NOMO-1 treated with DMSO at 0.1 percent for 48 hours (cell line): ENCODE data around the gene SLC7A6.

ENCODE experiments used
- DNase-seq: peaks from one replicate; lab custom pipeline; 2025; ENCODE audit not compliant: unreplicated experiment; lab: John Stamatoyannopoulos, UW

The SLC7A6 gene

DNA sequence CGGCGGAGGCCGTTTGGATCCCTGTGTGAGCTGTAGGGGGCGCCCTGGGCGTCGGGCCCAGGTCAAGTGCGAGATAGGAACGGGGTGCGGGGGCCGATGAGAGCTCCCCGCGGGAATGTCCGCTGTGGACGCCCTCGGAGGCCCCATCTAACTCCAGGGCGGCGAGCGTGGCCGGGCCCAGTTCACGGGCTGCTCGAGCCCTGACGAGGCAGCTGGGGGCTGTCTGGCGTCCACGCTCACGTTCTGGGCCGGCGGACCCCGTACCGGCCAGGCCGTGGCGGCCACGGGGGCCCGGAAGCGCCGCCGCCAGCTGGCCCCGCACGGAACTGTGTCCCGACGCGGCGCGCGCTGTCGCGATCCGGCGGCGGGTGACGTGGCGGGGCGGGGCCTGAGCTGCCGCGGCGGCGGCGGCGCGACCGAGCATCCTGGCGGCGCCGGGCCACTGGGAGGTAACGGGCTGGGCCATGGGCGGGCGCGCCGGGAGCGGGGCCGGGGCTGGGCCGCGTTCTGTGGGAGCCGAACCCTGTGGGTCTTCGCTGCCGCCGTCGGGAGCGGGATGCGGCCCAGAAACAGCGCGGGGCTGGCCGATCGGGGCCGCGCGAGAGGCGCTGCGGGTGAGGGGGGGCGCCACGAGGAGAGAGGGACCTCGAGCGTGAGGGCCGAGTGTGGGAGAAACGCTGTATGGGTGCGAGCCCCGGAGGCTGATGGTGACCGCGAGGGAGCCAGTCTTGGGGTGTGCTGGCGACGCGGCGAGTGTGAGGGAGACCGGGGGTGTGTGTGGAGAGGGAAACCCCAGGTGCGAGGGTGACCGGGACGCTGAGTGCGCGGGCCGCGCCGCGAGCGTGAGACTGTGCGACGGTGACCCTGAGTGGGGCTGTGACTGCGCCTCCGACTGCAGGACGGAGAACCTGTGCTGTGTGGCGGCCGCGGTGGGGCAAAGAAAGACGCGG lies at the start of gene SLC7A6:
SLC7A6 (plus strand) TSS at position 399 of the 950 bp plus-strand sequence. CDS start 10,201 bp downstream, outside the sequence.
- DNase-seq: peak; percentile 76

- no peak for DNase-seq
Observed at GRCh38 chr16:68214726-68215125, 49.6 kb upstream of the SLC7A6 start.

GRCh38 chr16:68215302-68215701 lies 49.0 kb upstream of the SLC7A6 start:
- no peak for DNase-seq

- no peak for DNase-seq
Observed at GRCh38 chr16:68216240-68216639, 48.1 kb upstream of the SLC7A6 start.

- no peak for DNase-seq
Observed at GRCh38 chr16:68217506-68217905, 46.8 kb upstream of the SLC7A6 start.

GRCh38 chr16:68219725-68220351 lies 44.5 kb upstream of the SLC7A6 start:
- DNase-seq: no peak

DNA sequence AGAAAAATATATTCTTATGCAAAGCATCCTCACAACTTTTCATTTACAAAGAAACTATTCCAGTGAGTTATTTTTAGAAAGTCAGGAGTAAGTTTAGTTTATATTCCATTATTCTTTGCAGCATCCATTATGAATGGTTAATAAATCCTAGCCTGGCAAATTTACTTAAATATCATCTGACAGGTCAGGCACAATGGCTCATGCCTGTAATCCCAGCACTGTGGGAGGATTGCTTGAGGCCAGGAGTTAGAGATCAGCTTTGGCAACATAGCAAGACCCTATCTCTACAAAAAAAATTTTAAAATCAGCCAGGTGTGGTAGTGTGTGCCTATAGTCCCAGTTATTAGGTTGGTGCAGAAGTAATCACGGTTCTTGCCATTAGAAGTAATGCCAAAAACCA lies 41.3 kb upstream of the SLC7A6 start:
- DNase-seq: no peak

GRCh38 chr16:68226116-68226515 lies 38.2 kb upstream of the SLC7A6 start:
- DNase-seq: no peak

GRCh38 chr16:68227183-68227793 lies 37.0 kb upstream of the SLC7A6 start:
- no peak for DNase-seq

GRCh38 chr16:68227850-68228553 lies 36.3 kb upstream of the SLC7A6 start:
- DNase-seq: no peak

GRCh38 chr16:68228652-68229051 lies 35.7 kb upstream of the SLC7A6 start:
- DNase-seq: no peak

GRCh38 chr16:68229431-68230175 lies 34.7 kb upstream of the SLC7A6 start:
- peak; percentile 33 for DNase-seq

- no peak for DNase-seq
Observed at GRCh38 chr16:68230176-68230571, 34.2 kb upstream of the SLC7A6 start.

DNA sequence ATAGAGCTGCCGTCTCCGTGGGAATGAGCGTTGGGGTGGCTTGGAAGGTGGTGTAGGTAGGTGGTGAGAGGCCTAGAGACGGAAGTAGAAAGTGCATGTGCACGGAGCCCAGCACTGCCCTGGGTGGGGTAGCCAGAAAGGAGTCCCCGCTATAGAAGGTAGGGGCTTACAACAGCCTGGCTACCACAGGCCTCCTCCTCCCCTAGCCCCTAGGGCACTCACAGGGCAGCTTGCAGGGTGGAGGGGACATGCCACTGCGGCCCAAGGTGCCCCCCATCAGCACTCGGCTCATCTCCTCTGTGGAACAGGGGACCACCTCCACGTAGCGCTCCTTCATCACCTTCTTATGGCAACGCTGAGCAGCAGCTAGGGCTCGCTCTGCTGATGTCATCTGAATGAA lies 33.4 kb upstream of the SLC7A6 start:
- no peak for DNase-seq

- DNase-seq: no peak
Observed at GRCh38 chr16:68231384-68232136, 32.8 kb upstream of the SLC7A6 start.

DNA sequence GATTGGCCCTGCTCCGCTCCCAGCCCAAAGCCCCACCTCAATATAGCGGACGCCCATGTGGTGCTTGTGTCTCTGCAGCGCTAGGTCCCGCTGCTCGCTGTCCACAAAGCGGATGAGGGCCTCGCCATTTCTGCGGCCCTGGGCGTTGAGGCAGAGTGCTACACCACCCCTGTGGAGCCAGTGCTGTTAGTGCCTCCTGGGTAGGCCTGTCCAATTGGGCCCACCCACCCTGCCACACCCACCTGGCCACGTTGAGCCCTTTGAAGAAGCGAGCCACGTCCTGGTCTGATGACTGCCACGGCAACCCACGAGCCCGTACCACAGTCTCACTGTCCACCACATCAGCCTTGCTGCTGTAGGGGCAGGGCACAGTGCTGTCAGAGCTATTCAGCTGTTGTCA lies 32.0 kb upstream of the SLC7A6 start:
- DNase-seq: no peak

DNA sequence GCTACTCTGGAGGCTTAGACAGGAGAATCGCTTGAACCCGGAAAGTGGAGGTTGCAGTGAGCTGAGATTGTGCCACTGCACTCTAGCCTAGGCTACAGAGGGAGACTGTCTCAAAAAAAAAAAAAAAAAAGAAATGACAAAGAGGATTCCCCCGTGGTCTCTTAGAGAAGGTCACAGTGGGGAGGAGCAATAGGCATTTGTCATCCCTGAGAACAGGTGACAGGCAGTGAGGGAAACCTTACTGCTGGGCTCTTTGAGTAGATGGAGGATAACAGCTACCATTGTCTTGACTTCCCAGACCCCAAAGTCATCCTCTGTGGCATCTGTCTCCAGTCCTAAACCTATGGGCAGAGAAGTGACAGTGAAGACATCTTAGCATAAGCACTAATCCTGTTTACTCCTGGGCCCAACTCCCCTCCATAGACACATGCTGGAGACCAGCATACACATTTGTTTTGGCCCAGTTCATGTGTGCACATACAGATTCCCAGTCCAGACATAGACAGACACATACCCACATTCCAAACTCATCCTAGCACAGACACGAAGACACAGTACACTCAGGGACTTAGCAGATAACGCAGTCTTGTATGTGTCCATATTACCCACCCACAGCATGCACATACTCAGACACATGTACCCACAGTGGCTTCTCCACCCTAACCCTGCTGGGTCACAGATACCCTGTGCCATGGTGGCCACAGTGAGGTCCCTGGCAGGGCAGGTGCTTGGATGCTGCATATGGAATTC lies 31.1 kb upstream of the SLC7A6 start:
- no peak for DNase-seq

DNA sequence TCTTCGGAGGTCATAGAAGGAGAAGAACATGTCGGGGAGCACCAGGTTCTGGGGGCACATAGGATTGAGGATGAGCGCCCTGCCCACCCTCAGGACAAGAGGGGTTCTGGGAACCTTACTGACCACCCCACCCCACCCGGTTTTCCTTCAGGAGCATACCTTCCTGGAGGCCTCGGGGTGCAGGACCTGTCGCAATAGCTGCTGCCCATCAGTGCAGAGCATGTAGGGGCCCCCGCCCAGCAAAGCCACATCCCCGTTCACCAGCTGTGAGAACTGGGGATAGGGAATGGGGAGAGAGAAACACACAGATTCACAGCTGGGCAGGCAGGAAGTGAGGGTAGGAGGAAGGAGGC lies 30.5 kb upstream of the SLC7A6 start:
- DNase-seq: no peak
